Non-pigmented ciliary epithelial cell (primary cell): ENCODE results near the gene FAM227A.
"Not testable (repeated sequence)": the region's sequence is repeated elsewhere in the genome, so short reads cannot be mapped to it uniquely, and the experiment has no call there.

Experiments used
- DNase-seq: peaks from one replicate; pipeline ENCODE4 v3.0.0-alpha.2; 2010; ENCODE audit warnings: low read depth

Gene FAM227A

GRCh38 chr22:38611559-38611958 lies 44.6 kb downstream of the FAM227A start:
- no peak for DNase-seq

GRCh38 chr22:38610234-38610633 lies 46.0 kb downstream of the FAM227A start:
- no peak for DNase-seq

- DNase-seq: no peak
These were observed 47.0 kb downstream of the FAM227A start for GRCh38 chr22:38608992-38609750.

- DNase-seq: no peak
These were observed 48.5 kb downstream of the FAM227A start for GRCh38 chr22:38607680-38608079.

- DNase-seq: no peak
These were observed 54.0 kb downstream of the FAM227A start for GRCh38 chr22:38602166-38602565.

GRCh38 chr22:38601221-38601764 lies 54.9 kb downstream of the FAM227A start:
- no peak for DNase-seq

- DNase-seq: no peak
These were observed 56.7 kb downstream of the FAM227A start for GRCh38 chr22:38599466-38599865.

- DNase-seq: not testable (repeated sequence)
These were observed 73.3 kb downstream of the FAM227A start for GRCh38 chr22:38582923-38583322.

- no peak for DNase-seq
These were observed 77.7 kb downstream of the FAM227A start for GRCh38 chr22:38578505-38578904.

GRCh38 chr22:38572065-38572464 lies 84.1 kb downstream of the FAM227A start:
- DNase-seq: no peak

GRCh38 chr22:38570779-38571364 lies 85.3 kb downstream of the FAM227A start:
- DNase-seq: no peak

GRCh38 chr22:38569972-38570778 lies 86.0 kb downstream of the FAM227A start, which contains the start of gene DMC1:
Gene DMC1, minus strand, starts transcription at chr22:38570183. Its CDS starts 1,927 bp downstream, at chr22:38568256.
- DNase-seq: no peak

GRCh38 chr22:38569181-38569971 lies 86.8 kb downstream of the FAM227A start:
- DNase-seq: no peak

- DNase-seq: no peak
These were observed 88.5 kb downstream of the FAM227A start for GRCh38 chr22:38567531-38568285.

GRCh38 chr22:38566726-38567504 lies 89.3 kb downstream of the FAM227A start:
- DNase-seq: no peak

GRCh38 chr22:38565441-38565840 lies 90.8 kb downstream of the FAM227A start:
- no peak for DNase-seq

- no peak for DNase-seq
These were observed 91.5 kb downstream of the FAM227A start for GRCh38 chr22:38564669-38565068.

- DNase-seq: no peak
These were observed 101.9 kb downstream of the FAM227A start for GRCh38 chr22:38554281-38554680.

GRCh38 chr22:38549101-38549894 lies 106.9 kb downstream of the FAM227A start:
- DNase-seq: no peak
